GM12878 (cell line): ENCODE results near the gene SDK2. TPM values are rescaled to one million over a fixed set of nuclear protein-coding genes. Genes with fewer than 3 reads are reported as not detected.

ENCODE experiments used
- ASH2L ChIP-seq: fragments of 300-600, 200-600 bp; sonication (generic); IDR thresholded peaks from 2 replicates; pipeline ENCODE4 v1.6.1; 2017; ENCODE audit warnings: low read depth, mild to moderate bottlenecking, borderline replicate concordance
- BCLAF1 ChIP-seq: fragments of 450-650 bp; IDR thresholded peaks from 2 replicates; pipeline ENCODE4 v1.6.1; 2017; ENCODE audit warnings: antibody characterized with exemption, mild to moderate bottlenecking, moderate library complexity
- E2F8 ChIP-seq: fragments of 450-650 bp; IDR thresholded peaks from 2 replicates; pipeline ENCODE4 v1.6.1; 2018; ENCODE audit warnings: mild to moderate bottlenecking, low read depth, moderate library complexity; ENCODE audit not compliant: partially characterized antibody
- EP300 ChIP-seq, 2 experiments: fragments of 150-350 bp in 1 of 2; IDR thresholded peaks; 2 replicates each; pipeline ENCODE4 v1.6.1; 2011 to 2012; ENCODE audit warnings: low read depth in 2 of 2, low read length in 2 of 2, borderline replicate concordance in 1 of 2, improper control_type of control experiment in 1 of 2, inconsistent platforms in 1 of 2; ENCODE audit not compliant: control insufficient read depth in 1 of 2
- GATAD2B ChIP-seq: fragments of 450-650 bp; conservative IDR thresholded peaks from 2 replicates; pipeline ENCODE4 v1.6.1; 2017; ENCODE audit warnings: low read depth, mild to moderate bottlenecking, moderate library complexity
- MTA2 ChIP-seq: fragments of 450-650 bp; IDR thresholded peaks from 2 replicates; pipeline ENCODE4 v1.6.1; 2016; ENCODE audit warnings: low read depth, mild to moderate bottlenecking, moderate library complexity
- SIN3A ChIP-seq: IDR thresholded peaks from 2 replicates; pipeline ENCODE4 v1.6.1; 2012; ENCODE audit warnings: low read depth, low read length, improper control_type of control experiment
- SMARCA5 ChIP-seq: fragments of 450-650 bp; IDR thresholded peaks from 2 replicates; pipeline ENCODE4 v1.6.1; 2017; ENCODE audit warnings: mild to moderate bottlenecking
- polyA plus RNA-seq, 11 experiments: library from polyadenylated mRNA; depleted of rRNA in 4 of 11; unstranded in 6 of 11; stranded (reverse) in 5 of 11; fragments of >200 nt; fragmentation: Nextera tagmentation in 4 of 11; fragmentation: Illumina TruSeq in 1 of 11; extraction: Ambion mirVana in 4 of 11; extraction: Trizol in 1 of 11; gene quantifications; 1 replicate in 1 of 11; 2 replicates in 10 of 11; pipeline versions ENCODE4 v1.2.1 to v1.2.3, GENCODE V29; 2011 to 2016; ENCODE audit warnings: inconsistent platforms in 2 of 11, missing spikeins in 2 of 11, low read depth in 1 of 11
- total RNA-seq, 4 experiments: library from RNA; depleted of rRNA in 3 of 4; stranded (reverse); fragments of >200 nt in 3 of 4; fragmentation: Illumina TruSeq in 1 of 4; extraction: Trizol in 1 of 4; gene quantifications; 2 replicates each; pipeline versions ENCODE4 v1.2.1 to v1.2.3, GENCODE V29; 2013 to 2021

Gene SDK2
- total and polyA plus RNA-seq, 10 of the 15 experiments (the other 5 are each of a cell fraction or from before 2014, with no cell fraction given), result 0.03 to 0.08 (median 0.03) TPM; not detected in 7

GRCh38 chr17:73585583-73585982, 58.7 kb downstream of the SDK2 start (continued):
- TF ChIP-seq E2F8 (no peak), MTA2 (0 out of 2 replicates have a peak, but pooled peaks have one; percentile 7), SIN3A (no peak), ASH2L (no peak), GATAD2B (no peak), SMARCA5 (0 out of 2 replicates have a peak, but pooled peaks have one; percentile 58), BCLAF1 (no peak), EP300 (IDR thresholded peaks at IDR 0.05; ENCODE audit: borderline replicate concordance in 1 of 2, control insufficient read depth in 1 of 2, low read depth in 2 of 2, low read length in 2 of 2) (0 out of 4 replicates have a peak, but pooled peaks of 1 of the 2 experiments have one; percentile 21)
